Renal cortex interstitium (tissue), 11 donors: Measurements from ENCODE around the gene PI4KA. TPM values are rescaled to one million over a fixed set of nuclear protein-coding genes. Genes with fewer than 3 reads are reported as not detected.
"Not testable (repeated sequence)": the region's sequence is repeated elsewhere in the genome, so short reads cannot be mapped to it uniquely, and the experiment has no call there.

Experiments
- DNase-seq, 11 donors: peaks; one replicate each; pipeline ENCODE4 v3.0.0-alpha.2; 2013; ENCODE audit warnings: low read depth in 9 of 11, low spot score in 4 of 11; ENCODE audit errors: extremely low read depth in 1 of 11
- polyA plus RNA-seq, 3 donors: library from polyadenylated mRNA; unstranded; fragments of 120-200 nt; gene quantifications; one replicate each; pipeline ENCODE4 v1.2.1, GENCODE V29; 2013; ENCODE audit not compliant: insufficient read length in 3 of 3

Gene PI4KA
- polyA plus RNA-seq, 3 donors = 60.1 to 86.0 (median 75.5) TPM

- DNase-seq = no peak
Observed at GRCh38 chr22:20829491-20830134, 29.0 kb downstream of the PI4KA start.

- DNase-seq = not testable (repeated sequence)
Observed at GRCh38 chr22:20826373-20827152, 32.0 kb downstream of the PI4KA start.

- DNase-seq = no peak
Observed at GRCh38 chr22:20825624-20826023, 33.0 kb downstream of the PI4KA start.

GRCh38 chr22:20825216-20825615, 33.4 kb downstream of the PI4KA start:
- DNase-seq = not testable (repeated sequence)

GRCh38 chr22:20823264-20823663, 35.3 kb downstream of the PI4KA start:
- DNase-seq = no peak

GRCh38 chr22:20822240-20822639, 36.4 kb downstream of the PI4KA start:
- DNase-seq = no peak

- DNase-seq = not testable (repeated sequence)
Observed at GRCh38 chr22:20821717-20822239, 36.8 kb downstream of the PI4KA start.

- no peak for DNase-seq
Observed at GRCh38 chr22:20819471-20819870, 39.1 kb downstream of the PI4KA start.

GRCh38 chr22:20818471-20818870, 40.1 kb downstream of the PI4KA start:
- DNase-seq = no peak

GRCh38 chr22:20816559-20816958, 42.1 kb downstream of the PI4KA start:
- no peak for DNase-seq

GRCh38 chr22:20815477-20816050, 43.0 kb downstream of the PI4KA start:
- DNase-seq = no peak

- DNase-seq = no peak
Observed at GRCh38 chr22:20814221-20814808, 44.3 kb downstream of the PI4KA start.

- no peak for DNase-seq
Observed at GRCh38 chr22:20813056-20813455, 45.6 kb downstream of the PI4KA start.

- DNase-seq = no peak
Observed at GRCh38 chr22:20811971-20812660, 46.5 kb downstream of the PI4KA start.

GRCh38 chr22:20811171-20811570, 47.4 kb downstream of the PI4KA start:
- DNase-seq = no peak

GRCh38 chr22:20810645-20811044, 48.0 kb downstream of the PI4KA start:
- no peak for DNase-seq

- no peak for DNase-seq
Observed at GRCh38 chr22:20809538-20810185, 48.9 kb downstream of the PI4KA start.

- DNase-seq = no peak
Observed at GRCh38 chr22:20808844-20809243, 49.8 kb downstream of the PI4KA start.

GRCh38 chr22:20807315-20807752, 51.3 kb downstream of the PI4KA start:
- DNase-seq = no peak
